Gastroesophageal sphincter (tissue), 3 donors: ENCODE data around the gene CCDC150.

Experiments
- CTCF ChIP-seq, 4 experiments: fragments of 200-600 bp in 2 of 4; fragments of 450-650 bp in 2 of 4; sonication (generic) in 1 of 4; IDR thresholded peaks; one replicate each; pipeline ENCODE4 v1.5.1; 2017 to 2019; ENCODE audit warnings: antibody characterized with exemption in 4 of 4, mild to moderate bottlenecking in 2 of 4, moderate library complexity in 2 of 4
- POLR2A ChIP-seq, 2 donors: fragments of 450-650 bp; IDR thresholded peaks; one replicate each; pipeline ENCODE4 v1.6.1; 2017; ENCODE audit warnings: antibody characterized with exemption in 2 of 2, mild to moderate bottlenecking in 2 of 2, moderate library complexity in 1 of 2

DNA sequence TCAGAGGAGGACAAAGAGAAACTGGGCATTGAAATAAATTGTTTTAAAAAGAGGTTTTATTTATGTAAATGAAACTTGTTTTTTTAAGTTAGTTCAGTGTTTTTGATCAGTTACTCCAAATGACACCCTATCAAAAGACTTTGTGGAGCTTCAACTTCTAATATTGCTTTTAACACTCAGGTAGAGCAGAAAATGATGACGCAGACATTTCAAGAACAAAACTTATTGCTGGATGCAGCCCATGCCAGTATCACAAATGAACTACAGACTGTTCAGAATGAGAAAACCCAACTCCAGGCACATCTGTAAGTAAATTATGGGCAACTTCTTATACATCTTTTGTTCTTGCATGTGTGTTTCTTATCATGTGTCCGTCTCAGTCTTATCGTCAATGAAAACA, 36.4 kb downstream of the CCDC150 start:
- TF ChIP-seq POLR2A (IDR thresholded peaks at IDR 0.05), result no peak
- no peak for TF ChIP-seq CTCF (IDR thresholded peaks at IDR 0.05)
